PC-9 (cell line): ENCODE measurements around the gene NT5DC1. TPM values are rescaled to one million over a fixed set of nuclear protein-coding genes. Genes with fewer than 3 reads are reported as not detected.

Experiments
- BruUV-seq: library from RNA; stranded (reverse); fragments of 400-500 nt; replicated peaks from 2 replicates; lab custom pipeline; 2021; lab: Mats Ljungman, UMichigan
- CTCF ChIA-PET: fragments of 300-600 bp; sonication (Branson Sonifier 250); formaldehyde crosslinking; loops from one replicate; lab custom pipeline; 2022; ENCODE audit warnings: antibody characterized with exemption; lab: Charles Lee
- POLR2A ChIA-PET: fragments of 300-600 bp; sonication (Branson Sonifier 250); formaldehyde crosslinking; loops from one replicate; lab custom pipeline; 2022; ENCODE audit warnings: antibody characterized with exemption; ENCODE audit not compliant: unreplicated experiment; lab: Charles Lee
- DNase-seq, 2 experiments: peaks; one replicate each; pipeline versions ENCODE4 v3.0.0 to v3.0.0-alpha.2; 2015 to 2022; ENCODE audit warnings: mixed read lengths in 1 of 2
- H2AFZ ChIP-seq: fragments of 200-600 bp; sonication (generic); 2 replicates; pipeline ENCODE4 v1.8.1; 2017; ENCODE audit warnings: antibody characterized with exemption
- H3F3A ChIP-seq: fragments of 200-600 bp; sonication (generic); 2 replicates; pipeline ENCODE4 v1.8.1; 2017; ENCODE audit warnings: antibody characterized with exemption, mild to moderate bottlenecking, low read depth; ENCODE audit not compliant: insufficient read depth
- H3K27ac ChIP-seq: fragments of 200-600 bp; sonication (generic); 2 replicates; pipeline ENCODE4 v1.6.1; 2016; ENCODE audit warnings: mixed run types
- H3K27me3 ChIP-seq: fragments of 200-600 bp; sonication (generic); 2 replicates; pipeline ENCODE4 v1.6.1; 2016; ENCODE audit warnings: low read depth, mixed run types; ENCODE audit not compliant: insufficient read depth
- H3K36me3 ChIP-seq: fragments of 200-600 bp; sonication (generic); 2 replicates; pipeline ENCODE4 v1.6.1; 2016; ENCODE audit warnings: low read depth, mixed run types
- H3K4me1 ChIP-seq: fragments of 200-600 bp; sonication (generic); replicated peaks from 2 replicates; pipeline ENCODE4 v1.6.1; 2016; ENCODE audit warnings: mixed run types; ENCODE audit not compliant: insufficient read depth
- H3K4me2 ChIP-seq: fragments of 200-600 bp; sonication (generic); 2 replicates; pipeline ENCODE4 v1.6.1; 2017; ENCODE audit warnings: mixed run types
- H3K4me3 ChIP-seq: fragments of 200-600 bp; sonication (generic); 2 replicates; pipeline ENCODE4 v1.6.1; 2016; ENCODE audit warnings: mixed run types
- H3K79me2 ChIP-seq: fragments of 200-600 bp; sonication (generic); 2 replicates; pipeline ENCODE4 v1.6.1; 2017; ENCODE audit warnings: low read depth, mixed run types
- H3K9me2 ChIP-seq: fragments of 200-600 bp; sonication (generic); 2 replicates; pipeline ENCODE4 v1.8.1; 2017; ENCODE audit warnings: mild to moderate bottlenecking; ENCODE audit not compliant: insufficient read depth
- H3K9me3 ChIP-seq: fragments of 200-600 bp; sonication (generic); 2 replicates; pipeline ENCODE4 v1.8.1; 2016; ENCODE audit warnings: low read depth; ENCODE audit not compliant: insufficient read depth
- H4K20me1 ChIP-seq: fragments of 200-600 bp; sonication (generic); 2 replicates; pipeline ENCODE4 v1.8.1; 2017; ENCODE audit not compliant: insufficient read depth
- EZH2 ChIP-seq: fragments of 200-600 bp; sonication (generic); IDR thresholded peaks from 2 replicates; pipeline ENCODE4 v1.8.0; 2017; ENCODE audit warnings: antibody characterized with exemption, low read depth
- intact Hi-C: fragments of 100-400 bp; cut with micrococcal nuclease; formaldehyde crosslinking; loops from one replicate; pipeline ENCODE4 v1.10.0; 2022; ENCODE audit not compliant: unreplicated experiment
- total RNA-seq: library from RNA; stranded (reverse); gene quantifications from 2 replicates; pipeline ENCODE4 v1.2.3, GENCODE V29; 2021
- TF ChIP-seq, protein P1 (sequence below): fragments of 200-600 bp; sonication (generic); conservative IDR thresholded peaks from 2 replicates; pipeline ENCODE4 v1.6.1; 2017; ENCODE audit warnings: mixed run types, antibody characterized with exemption, mild to moderate bottlenecking, moderate library complexity

NT5DC1 gene
- total RNA-seq, 1 experiment from 2014 or later = 33.5 TPM

DNA sequence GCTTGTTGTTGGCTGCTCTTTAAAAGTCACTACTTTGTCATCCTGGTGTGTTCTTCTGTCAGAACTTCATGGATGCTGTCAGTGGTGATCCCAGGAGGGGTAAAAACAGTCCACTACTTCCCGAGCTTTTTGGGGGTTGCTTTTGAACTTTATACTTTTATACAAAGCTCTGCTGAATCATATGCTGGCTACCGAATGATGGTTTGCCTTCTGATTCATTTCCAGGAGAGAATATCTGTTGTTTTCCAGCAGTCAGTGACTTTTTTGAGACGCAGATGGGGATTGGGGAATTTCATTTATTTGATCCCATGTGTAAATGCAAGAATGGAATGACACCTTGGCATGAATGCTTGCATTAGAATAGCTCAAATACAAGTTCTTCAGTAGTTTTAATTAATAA is 58.0 kb downstream of the NT5DC1 start:
- no peak overlapping the region for H3K4me3 ChIP-seq
- H3K9me2 ChIP-seq = no peaks in the 10 kb centered on the region
- no peak for DNase-seq
- no peaks in the 10 kb centered on the region for H3F3A ChIP-seq
- no peaks in the 10 kb centered on the region for H3K36me3 ChIP-seq
- no peak overlapping the region for H2AFZ ChIP-seq
- ChIA-PET CTCF (interaction anchor here (0.5 kb wide), 1 partner anchor 255 kb away, joined by 5 read pairs; no protein-coding TSS in a partner anchor), POLR2A (interaction anchor here (0.7 kb wide), 1 partner anchor 495 kb away, joined by 8 read pairs; no protein-coding TSS in a partner anchor)
- TF ChIP-seq, protein P1, sequence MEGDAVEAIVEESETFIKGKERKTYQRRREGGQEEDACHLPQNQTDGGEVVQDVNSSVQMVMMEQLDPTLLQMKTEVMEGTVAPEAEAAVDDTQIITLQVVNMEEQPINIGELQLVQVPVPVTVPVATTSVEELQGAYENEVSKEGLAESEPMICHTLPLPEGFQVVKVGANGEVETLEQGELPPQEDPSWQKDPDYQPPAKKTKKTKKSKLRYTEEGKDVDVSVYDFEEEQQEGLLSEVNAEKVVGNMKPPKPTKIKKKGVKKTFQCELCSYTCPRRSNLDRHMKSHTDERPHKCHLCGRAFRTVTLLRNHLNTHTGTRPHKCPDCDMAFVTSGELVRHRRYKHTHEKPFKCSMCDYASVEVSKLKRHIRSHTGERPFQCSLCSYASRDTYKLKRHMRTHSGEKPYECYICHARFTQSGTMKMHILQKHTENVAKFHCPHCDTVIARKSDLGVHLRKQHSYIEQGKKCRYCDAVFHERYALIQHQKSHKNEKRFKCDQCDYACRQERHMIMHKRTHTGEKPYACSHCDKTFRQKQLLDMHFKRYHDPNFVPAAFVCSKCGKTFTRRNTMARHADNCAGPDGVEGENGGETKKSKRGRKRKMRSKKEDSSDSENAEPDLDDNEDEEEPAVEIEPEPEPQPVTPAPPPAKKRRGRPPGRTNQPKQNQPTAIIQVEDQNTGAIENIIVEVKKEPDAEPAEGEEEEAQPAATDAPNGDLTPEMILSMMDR = no peak
- TF ChIP-seq EZH2 = no peak
- H3K4me2 ChIP-seq = no peak overlapping the region
- H3K79me2 ChIP-seq = no peaks in the 10 kb centered on the region
- no TSS peak for BruUV-seq
- no peak overlapping the region for H3K27ac ChIP-seq
- no peaks in the 10 kb centered on the region for H4K20me1 ChIP-seq
- H3K9me3 ChIP-seq = no peaks in the 10 kb centered on the region
- H3K4me1 ChIP-seq = no peaks in the 10 kb centered on the region
- no peaks in the 10 kb centered on the region for H3K27me3 ChIP-seq
- intact Hi-C loops = no loop called here

DNA sequence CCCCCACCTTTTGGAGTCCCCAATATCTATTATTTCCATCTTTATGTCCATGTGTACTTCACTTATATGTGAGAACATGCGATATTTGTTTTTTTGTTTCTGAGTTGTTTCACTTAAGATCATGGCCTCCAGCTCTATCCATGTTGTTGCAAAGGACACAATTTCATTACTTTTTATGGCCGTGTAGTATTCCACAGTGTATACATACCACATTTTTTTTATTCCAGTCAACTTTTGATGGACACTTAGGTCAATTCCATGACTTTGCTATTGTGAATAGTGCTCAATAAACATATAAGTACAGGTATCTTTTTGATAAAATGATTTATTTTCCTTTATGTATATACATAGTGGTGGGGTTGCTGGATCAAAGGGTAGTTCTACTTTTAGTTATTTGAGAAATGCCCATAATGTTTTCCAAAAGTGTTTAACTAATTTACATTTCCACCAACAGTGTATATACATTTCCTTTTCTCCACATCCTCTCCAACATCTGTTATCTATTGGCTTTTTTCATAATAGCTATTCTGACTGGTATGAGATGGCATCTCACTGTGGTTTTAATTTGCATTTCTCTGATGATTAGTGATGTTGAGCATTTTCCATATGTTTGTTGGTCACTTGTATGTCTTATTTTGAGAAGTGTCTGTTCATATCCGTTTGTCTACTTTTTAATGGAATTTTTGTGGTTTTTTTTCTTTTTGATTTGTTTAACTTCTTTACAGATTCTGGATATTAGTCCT is 59.3 kb downstream of the NT5DC1 start:
- Histone ChIP-seq H3K9me3 (no peaks in the 10 kb centered on the region), H3K79me2 (no peaks in the 10 kb centered on the region), H3K4me1 (no peaks in the 10 kb centered on the region), H4K20me1 (no peaks in the 10 kb centered on the region), H2AFZ (no peak overlapping the region), H3K9me2 (no peaks in the 10 kb centered on the region), H3F3A (no peaks in the 10 kb centered on the region), H3K4me2 (no peak overlapping the region), H3K36me3 (no peaks in the 10 kb centered on the region), H3K27me3 (no peaks in the 10 kb centered on the region), H3K27ac (no peak overlapping the region), H3K4me3 (no peak overlapping the region)
- no TSS peak for BruUV-seq
- no peak for DNase-seq
- POLR2A ChIA-PET = no interaction called here
- CTCF ChIA-PET = no interaction called here
- no peak for TF ChIP-seq EZH2
- TF ChIP-seq, protein P1 = no peak
- intact Hi-C loops = no loop called here

DNA sequence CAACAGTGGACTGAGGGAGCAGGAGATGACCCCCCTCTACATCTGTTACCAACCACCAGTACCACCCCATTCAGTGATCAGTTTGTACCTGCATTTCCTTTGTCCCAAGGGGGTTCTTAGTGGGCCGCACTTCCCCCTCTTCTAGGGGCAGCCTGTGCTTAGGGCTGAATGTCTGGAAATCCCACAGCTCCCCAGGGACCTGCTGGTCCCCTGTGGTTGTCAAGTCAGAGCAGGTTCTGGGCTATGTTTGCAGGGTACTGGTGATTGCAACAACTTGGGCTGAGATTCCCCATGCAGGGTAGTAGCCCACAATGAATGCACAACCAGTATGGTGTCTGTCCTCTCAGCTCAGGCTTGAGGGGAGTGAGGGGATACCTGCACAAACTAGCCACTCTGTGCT is 64.9 kb downstream of the NT5DC1 start:
- BruUV-seq = no TSS peak
- Histone ChIP-seq H3K9me3 (no peaks in the 10 kb centered on the region), H4K20me1 (no peaks in the 10 kb centered on the region), H3K27ac (no peak overlapping the region), H3K9me2 (0 out of 2 replicates have a peak, but pooled peaks cover 5% of the 10 kb centered on the region), H3K4me2 (no peak overlapping the region), H3K4me3 (no peak overlapping the region), H3F3A (no peaks in the 10 kb centered on the region), H2AFZ (no peak overlapping the region), H3K36me3 (no peaks in the 10 kb centered on the region), H3K4me1 (no peaks in the 10 kb centered on the region), H3K79me2 (no peaks in the 10 kb centered on the region), H3K27me3 (no peaks in the 10 kb centered on the region)
- intact Hi-C loops = no loop called here
- POLR2A ChIA-PET = no interaction called here
- TF ChIP-seq, protein P1 = no peak
- TF ChIP-seq EZH2 = no peak
- peak in 1 of 2 experiments; percentile 30 for DNase-seq
- CTCF ChIA-PET = no interaction called here
